Dendritic cell treated with granulocyte-macrophage colony-stimulating factor and Interleukin-4, amounts not matched to agents 40 ng/mL and 50 ng/mL, for 4 days (primary cell): ENCODE measurements around the gene MYT1.
A peak's percentile ranks its signal among the peaks of the same experiment; 100 is the strongest.

Experiments used
- H3K27ac Mint-ChIP-seq: one replicate; pipeline ENCODE4 v1.8.0; 2022; ENCODE audit warnings: mild to moderate bottlenecking, mixed read lengths
- H3K27me3 Mint-ChIP-seq: one replicate; pipeline ENCODE4 v1.8.0; 2022; ENCODE audit warnings: mild to moderate bottlenecking, mixed read lengths
- H3K36me3 Mint-ChIP-seq: one replicate; pipeline ENCODE4 v1.8.0; 2022; ENCODE audit warnings: low read depth, mixed read lengths
- H3K4me1 Mint-ChIP-seq: one replicate; pipeline ENCODE4 v1.8.0; 2022; ENCODE audit warnings: low read depth, mixed read lengths
- H3K4me3 Mint-ChIP-seq: one replicate; pipeline ENCODE4 v1.8.0; 2022; ENCODE audit warnings: mild to moderate bottlenecking, moderate library complexity, mixed read lengths
- H3K9me3 Mint-ChIP-seq: one replicate; pipeline ENCODE4 v1.8.0; 2022; ENCODE audit warnings: mixed read lengths
- intact Hi-C: fragments of 100-400 bp; cut with micrococcal nuclease; formaldehyde crosslinking; loops from one replicate; pipeline ENCODE4 v1.15.0; 2022

The MYT1 gene

GRCh38 chr20:64244281-64244805 lies 80.1 kb downstream of the MYT1 start:
- no peaks in the 10 kb centered on the region for H3K9me3 Mint-ChIP-seq
- H3K27me3 Mint-ChIP-seq = peaks cover 38% of the 10 kb centered on the region
- intact Hi-C loops = no loop called here
- H3K27ac Mint-ChIP-seq = no peak overlapping the region
- no peaks in the 10 kb centered on the region for H3K36me3 Mint-ChIP-seq
- H3K4me1 Mint-ChIP-seq = no peaks in the 10 kb centered on the region
- H3K4me3 Mint-ChIP-seq = no peak overlapping the region

DNA sequence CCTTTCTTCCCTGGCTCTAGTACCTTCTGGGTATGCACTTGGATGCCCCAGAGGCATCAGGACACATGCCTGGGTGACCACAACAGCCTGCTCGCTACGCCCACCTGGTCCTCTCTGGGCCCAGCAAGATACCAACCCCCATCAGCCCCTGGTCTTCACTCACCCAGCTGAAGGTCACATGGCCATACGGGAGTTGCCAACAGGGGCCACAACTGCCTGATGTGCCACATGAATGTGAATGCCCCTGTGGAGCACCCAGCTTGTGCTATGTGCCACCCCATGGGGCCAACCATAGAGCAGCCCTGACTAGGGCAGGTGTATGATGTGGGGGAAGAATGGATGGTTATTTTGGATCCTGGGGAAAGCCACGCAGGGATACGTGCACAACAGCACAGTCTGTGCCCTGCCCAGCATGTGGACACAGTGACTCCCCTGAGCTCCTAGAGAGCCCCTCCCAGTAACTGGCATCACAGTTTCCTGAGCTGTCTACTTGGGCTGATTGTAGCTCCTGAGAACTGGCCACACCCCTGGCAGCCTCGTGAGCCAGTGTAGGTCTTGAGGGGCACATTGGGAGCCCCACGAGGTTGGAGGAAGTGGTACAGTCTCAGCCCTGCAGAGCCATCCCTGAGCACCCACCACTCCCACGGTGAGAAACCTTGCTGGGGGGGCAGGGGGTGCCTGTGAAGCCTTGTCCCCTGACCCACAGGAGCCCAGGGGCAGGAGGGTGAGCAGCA lies 80.8 kb downstream of the MYT1 start:
- H3K4me1 Mint-ChIP-seq = no peaks in the 10 kb centered on the region
- H3K27me3 Mint-ChIP-seq = peaks cover 45% of the 10 kb centered on the region
- no peak overlapping the region for H3K27ac Mint-ChIP-seq
- no peaks in the 10 kb centered on the region for H3K36me3 Mint-ChIP-seq
- intact Hi-C loops = no loop called here
- no peak overlapping the region for H3K4me3 Mint-ChIP-seq
- H3K9me3 Mint-ChIP-seq = no peaks in the 10 kb centered on the region

DNA sequence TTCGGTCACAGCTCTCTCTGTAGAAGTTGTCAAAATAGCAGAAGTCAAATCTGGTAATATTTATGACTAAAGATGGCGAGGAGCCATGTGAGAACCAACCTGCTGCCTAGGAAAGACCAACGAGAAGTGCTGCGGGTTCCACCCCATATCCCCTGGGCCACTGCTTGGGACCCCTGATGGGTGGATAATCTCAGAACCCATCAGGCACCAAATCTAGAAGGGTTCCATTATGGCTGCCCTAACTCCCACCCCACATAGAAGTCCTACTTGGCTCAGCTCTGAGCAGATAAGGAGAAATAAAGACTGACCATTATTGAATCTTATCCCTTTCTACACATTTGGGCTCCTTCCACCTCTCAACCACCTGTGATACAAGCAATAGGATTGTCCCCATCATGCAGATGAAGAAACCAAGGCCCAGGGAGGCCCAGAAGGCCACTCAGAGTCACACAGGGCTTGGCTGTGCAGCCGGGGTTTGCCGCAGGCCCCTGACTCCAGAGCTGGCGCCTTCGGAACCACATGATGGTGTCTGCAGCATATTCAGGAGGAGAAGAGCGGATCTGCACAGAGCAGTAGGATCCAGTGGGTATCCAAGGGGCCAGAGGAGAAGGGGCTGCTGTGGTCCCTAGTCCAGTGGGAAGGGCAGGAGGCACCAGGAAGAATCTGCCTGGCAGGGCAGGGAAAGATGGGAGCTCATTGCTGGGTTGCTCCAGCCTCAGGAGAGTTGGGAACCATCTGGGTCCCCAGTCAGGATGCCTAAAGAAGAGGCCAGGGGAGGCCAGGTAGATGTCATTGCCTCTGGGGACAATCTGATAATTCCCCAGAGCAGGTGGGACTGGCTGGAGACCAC lies 81.7 kb downstream of the MYT1 start:
- intact Hi-C loops = no loop called here
- H3K27ac Mint-ChIP-seq = no peak overlapping the region

GRCh38 chr20:64246616-64247306 lies 82.5 kb downstream of the MYT1 start:
- no peak overlapping the region for H3K27ac Mint-ChIP-seq
- intact Hi-C loops = no loop called here
- H3K4me1 Mint-ChIP-seq = no peaks in the 10 kb centered on the region
- H3K27me3 Mint-ChIP-seq = peaks cover 51% of the 10 kb centered on the region
- no peaks in the 10 kb centered on the region for H3K9me3 Mint-ChIP-seq
- H3K4me3 Mint-ChIP-seq = no peak overlapping the region
- no peaks in the 10 kb centered on the region for H3K36me3 Mint-ChIP-seq

More for the DNA sequence above, 81.7 kb downstream of the MYT1 start:
- no peaks in the 10 kb centered on the region for H3K4me1 Mint-ChIP-seq
- no peaks in the 10 kb centered on the region for H3K36me3 Mint-ChIP-seq
- no peak overlapping the region for H3K4me3 Mint-ChIP-seq
- no peaks in the 10 kb centered on the region for H3K9me3 Mint-ChIP-seq
- H3K27me3 Mint-ChIP-seq = peaks cover 49% of the 10 kb centered on the region

- no peaks in the 10 kb centered on the region for H3K9me3 Mint-ChIP-seq
- peaks cover 50% of the 10 kb centered on the region for H3K27me3 Mint-ChIP-seq
Measured at GRCh38 chr20:64247307-64247618, 83.0 kb downstream of the MYT1 start.

DNA sequence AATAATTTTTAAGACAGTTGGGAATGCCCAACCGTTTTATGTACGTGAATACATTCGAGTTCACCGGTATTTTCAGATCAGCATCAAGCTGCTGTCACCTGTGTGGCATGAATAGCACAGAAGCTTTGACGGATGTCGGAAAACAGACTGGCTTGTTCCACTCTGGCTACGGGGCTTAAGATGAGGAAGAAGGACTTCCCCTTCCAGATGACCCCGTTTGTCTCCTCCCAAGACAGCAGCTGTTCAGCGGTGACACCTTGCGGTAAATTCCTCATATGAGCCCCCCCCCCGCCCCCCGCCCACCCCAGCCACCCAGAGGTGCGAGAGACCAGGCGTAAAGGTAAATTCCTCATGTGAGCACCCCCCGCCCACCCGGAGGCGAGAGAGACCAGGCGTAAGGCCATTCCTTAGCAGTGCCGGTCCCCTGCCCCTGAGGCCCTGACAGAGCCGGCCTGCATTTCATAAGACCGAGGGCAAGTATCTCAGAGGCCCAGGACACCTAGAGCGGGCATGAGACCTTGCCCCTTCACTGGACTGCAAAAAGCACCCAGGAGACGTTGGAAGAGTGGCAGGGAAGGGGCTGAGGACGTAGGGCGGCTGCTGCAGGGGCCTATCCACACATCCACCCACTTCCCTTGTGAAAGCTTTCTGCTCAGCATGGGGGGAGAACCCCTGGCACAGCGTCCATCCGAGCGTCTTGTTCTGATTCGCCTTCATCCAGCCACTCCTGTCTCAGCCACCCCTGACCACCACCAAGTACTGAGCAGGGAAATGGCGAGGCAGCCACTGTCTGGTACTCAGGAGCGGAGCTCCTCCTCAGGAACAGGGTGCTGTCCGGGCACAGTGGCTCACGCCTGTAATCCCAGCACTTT lies 84.0 kb downstream of the MYT1 start:
- Mint-ChIP-seq H3K4me3 (no peak overlapping the region), H3K36me3 (no peaks in the 10 kb centered on the region), H3K27ac (no peak overlapping the region), H3K9me3 (no peaks in the 10 kb centered on the region), H3K27me3 (peaks cover 48% of the 10 kb centered on the region), H3K4me1 (peaks cover 12% of the 10 kb centered on the region)
- intact Hi-C loops = no loop called here

More at GRCh38 chr20:64247307-64247618, 83.0 kb downstream of the MYT1 start:
- H3K36me3 Mint-ChIP-seq = no peaks in the 10 kb centered on the region
- H3K27ac Mint-ChIP-seq = no peak overlapping the region
- intact Hi-C loops = no loop called here
- H3K4me1 Mint-ChIP-seq = peaks cover 3% of the 10 kb centered on the region
- no peak overlapping the region for H3K4me3 Mint-ChIP-seq

- peaks cover 39% of the 10 kb centered on the region for H3K27me3 Mint-ChIP-seq
- no peak overlapping the region for H3K27ac Mint-ChIP-seq
- peaks cover 18% of the 10 kb centered on the region for H3K4me1 Mint-ChIP-seq
- H3K36me3 Mint-ChIP-seq = no peaks in the 10 kb centered on the region
- no peaks in the 10 kb centered on the region for H3K9me3 Mint-ChIP-seq
- intact Hi-C loops = no loop called here
- H3K4me3 Mint-ChIP-seq = no peak overlapping the region
Measured at GRCh38 chr20:64250027-64250426, 85.8 kb downstream of the MYT1 start.

DNA sequence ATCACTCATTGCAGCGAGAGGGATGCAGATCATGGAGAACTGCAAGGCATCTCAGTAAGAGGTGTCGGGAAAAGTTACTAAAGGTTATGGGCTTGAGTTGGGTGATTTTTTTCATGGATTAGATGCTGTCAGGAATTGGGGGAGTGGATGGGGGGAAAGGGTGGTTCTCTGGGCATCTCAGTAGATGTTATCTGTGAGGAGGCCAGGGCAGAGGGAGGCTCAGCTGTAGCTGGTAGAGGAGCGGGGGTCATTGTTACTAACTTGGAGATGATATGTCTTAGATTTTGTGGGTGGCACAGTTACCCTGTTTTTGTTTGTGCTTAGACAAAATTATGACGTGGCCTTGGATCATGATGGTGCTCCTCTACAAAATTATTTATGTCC lies 88.7 kb downstream of the MYT1 start:
- no peaks in the 10 kb centered on the region for H3K9me3 Mint-ChIP-seq
- no peak overlapping the region for H3K27ac Mint-ChIP-seq
- H3K4me3 Mint-ChIP-seq = no peak overlapping the region
- peaks cover 21% of the 10 kb centered on the region for H3K27me3 Mint-ChIP-seq
- peaks cover 7% of the 10 kb centered on the region for H3K36me3 Mint-ChIP-seq
- intact Hi-C loops = no loop called here
- H3K4me1 Mint-ChIP-seq = peaks cover 39% of the 10 kb centered on the region

DNA sequence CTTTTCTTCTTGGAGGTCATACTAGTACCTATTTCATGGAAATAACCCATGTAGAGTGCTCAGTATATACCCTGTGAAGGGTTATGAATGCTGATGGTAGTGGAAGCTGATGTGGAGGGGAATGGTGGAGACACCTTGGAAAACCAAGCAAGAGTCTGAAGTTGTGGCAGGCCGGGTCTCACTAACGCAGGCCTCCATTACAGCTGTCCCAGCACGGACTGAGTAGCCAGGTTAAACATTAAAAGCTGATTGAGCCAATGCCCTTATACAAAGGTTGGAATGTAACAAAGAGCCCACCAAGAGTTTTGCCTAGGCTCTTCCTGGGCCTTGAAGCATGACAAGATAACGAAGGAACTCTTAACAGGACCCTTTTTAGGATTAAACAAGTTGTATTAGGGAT lies 89.2 kb downstream of the MYT1 start:
- H3K36me3 Mint-ChIP-seq = peaks cover 7% of the 10 kb centered on the region
- H3K4me1 Mint-ChIP-seq = peaks cover 44% of the 10 kb centered on the region
- no peak overlapping the region for H3K27ac Mint-ChIP-seq
- no peaks in the 10 kb centered on the region for H3K9me3 Mint-ChIP-seq
- H3K4me3 Mint-ChIP-seq = no peak overlapping the region
- H3K27me3 Mint-ChIP-seq = peaks cover 20% of the 10 kb centered on the region
- intact Hi-C loops = no loop called here

DNA sequence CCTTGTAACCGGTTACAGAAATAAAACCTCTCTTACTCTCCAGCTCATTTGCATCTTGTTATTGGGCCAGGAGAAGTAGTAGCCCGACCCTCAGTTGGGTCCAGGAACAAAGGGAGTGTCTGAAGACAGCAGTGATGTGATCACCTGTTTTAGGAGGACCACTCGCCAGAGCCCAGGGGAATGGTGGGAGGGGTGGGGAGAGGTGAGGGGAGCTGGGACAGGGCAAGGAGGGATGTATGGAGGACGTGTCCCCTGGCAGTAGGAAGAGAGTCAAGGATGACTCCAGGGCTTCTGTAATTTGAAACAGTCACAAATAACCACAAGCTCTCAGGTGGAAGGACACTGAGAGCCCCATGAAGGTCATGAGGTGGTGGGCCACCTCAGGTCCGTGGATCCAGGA lies 89.9 kb downstream of the MYT1 start:
- intact Hi-C loops = no loop called here
- Mint-ChIP-seq H3K36me3 (peaks cover 7% of the 10 kb centered on the region), H3K9me3 (no peaks in the 10 kb centered on the region), H3K4me1 (peaks cover 50% of the 10 kb centered on the region), H3K4me3 (peak overlapping the region; percentile 96), H3K27me3 (peaks cover 16% of the 10 kb centered on the region), H3K27ac (peak overlapping the region; percentile 91)

- peaks cover 7% of the 10 kb centered on the region for H3K36me3 Mint-ChIP-seq
Measured at GRCh38 chr20:64254571-64255360, 90.5 kb downstream of the MYT1 start.

GRCh38 chr20:64255361-64256281 lies 91.4 kb downstream of the MYT1 start, which contains the start of gene PCMTD2:
Gene PCMTD2, plus strand, starts transcription at chr20:64255748. Its CDS starts 4,218 bp downstream, at chr20:64259966.
- intact Hi-C loops = no loop called here
- Mint-ChIP-seq H3K36me3 (peaks cover 15% of the 10 kb centered on the region), H3K9me3 (no peaks in the 10 kb centered on the region), H3K4me3 (peak within 1 kb of the TSS; percentile 96), H3K27me3 (peaks cover 7% of the 10 kb centered on the region), H3K27ac (peak within 1 kb of the TSS; percentile 91), H3K4me1 (peaks cover 50% of the 10 kb centered on the region)

More at GRCh38 chr20:64254571-64255360, 90.5 kb downstream of the MYT1 start:
- intact Hi-C loops = no loop called here
- Mint-ChIP-seq H3K4me1 (peaks cover 50% of the 10 kb centered on the region), H3K4me3 (peak overlapping the region; percentile 96), H3K9me3 (no peaks in the 10 kb centered on the region), H3K27me3 (peaks cover 12% of the 10 kb centered on the region), H3K27ac (peak overlapping the region; percentile 91)
